Adrenal gland (tissue), 5 donors: ENCODE measurements around the gene KIF26B.

Experiments used
- POLR2A ChIP-seq, 2 donors: fragments of 450-650 bp; IDR thresholded peaks; one replicate each; pipeline ENCODE4 v1.6.1; 2017; ENCODE audit warnings: antibody characterized with exemption in 2 of 2, mild to moderate bottlenecking in 2 of 2, moderate library complexity in 1 of 2
- TF ChIP-seq, protein P1 (sequence below), 6 experiments: fragments of 450-650 bp in 4 of 6; fragments of 200-600 bp in 2 of 6; sonication (generic) in 1 of 6; IDR thresholded peaks; 1 replicate in 5 of 6; 2 replicates in 1 of 6; pipeline versions ENCODE4 v1.5.1 to v1.8.0; 2016 to 2021; ENCODE audit warnings: antibody characterized with exemption in 6 of 6, mild to moderate bottlenecking in 2 of 6, moderate library complexity in 1 of 6
- donor health status: DM: no; HTN: no; CAD: no.

DNA sequence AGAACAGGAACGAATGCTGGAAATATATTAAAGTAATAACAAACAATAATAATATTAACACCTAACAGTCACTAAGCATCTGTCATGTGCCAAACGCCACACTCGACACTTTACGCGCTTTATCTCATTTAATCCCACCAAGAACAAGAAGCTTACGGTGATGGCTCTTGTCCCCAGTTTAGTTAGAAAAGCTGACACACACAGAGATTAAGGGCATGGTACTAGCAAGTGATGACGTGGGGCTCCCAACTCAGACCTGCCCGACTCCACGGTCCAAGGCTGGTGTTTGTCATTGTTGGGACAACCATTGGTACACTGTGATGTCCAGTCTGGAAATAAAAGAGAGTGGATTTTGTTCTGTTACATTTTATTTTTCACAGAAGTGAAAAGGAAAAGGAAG is 41.1 kb upstream of the KIF26B start:
- no peak for TF ChIP-seq POLR2A (IDR thresholded peaks at IDR 0.05)
- TF ChIP-seq, protein P1, sequence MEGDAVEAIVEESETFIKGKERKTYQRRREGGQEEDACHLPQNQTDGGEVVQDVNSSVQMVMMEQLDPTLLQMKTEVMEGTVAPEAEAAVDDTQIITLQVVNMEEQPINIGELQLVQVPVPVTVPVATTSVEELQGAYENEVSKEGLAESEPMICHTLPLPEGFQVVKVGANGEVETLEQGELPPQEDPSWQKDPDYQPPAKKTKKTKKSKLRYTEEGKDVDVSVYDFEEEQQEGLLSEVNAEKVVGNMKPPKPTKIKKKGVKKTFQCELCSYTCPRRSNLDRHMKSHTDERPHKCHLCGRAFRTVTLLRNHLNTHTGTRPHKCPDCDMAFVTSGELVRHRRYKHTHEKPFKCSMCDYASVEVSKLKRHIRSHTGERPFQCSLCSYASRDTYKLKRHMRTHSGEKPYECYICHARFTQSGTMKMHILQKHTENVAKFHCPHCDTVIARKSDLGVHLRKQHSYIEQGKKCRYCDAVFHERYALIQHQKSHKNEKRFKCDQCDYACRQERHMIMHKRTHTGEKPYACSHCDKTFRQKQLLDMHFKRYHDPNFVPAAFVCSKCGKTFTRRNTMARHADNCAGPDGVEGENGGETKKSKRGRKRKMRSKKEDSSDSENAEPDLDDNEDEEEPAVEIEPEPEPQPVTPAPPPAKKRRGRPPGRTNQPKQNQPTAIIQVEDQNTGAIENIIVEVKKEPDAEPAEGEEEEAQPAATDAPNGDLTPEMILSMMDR (IDR thresholded peaks at IDR 0.05), result no peak
